ACC112 (cell line): Measurements from ENCODE around the gene STX3.
"Not testable (repeated sequence)": the region's sequence is repeated elsewhere in the genome, so short reads cannot be mapped to it uniquely, and the experiment has no call there.

ENCODE experiments used
- H2AFZ ChIP-seq: fragments of 200-600 bp; sonication (generic); one replicate; pipeline ENCODE4 v1.6.0; 2017; ENCODE audit warnings: antibody characterized with exemption, low read length; ENCODE audit not compliant: unreplicated experiment
- H3K27ac ChIP-seq: fragments of 200-600 bp; sonication (generic); 2 replicates; pipeline ENCODE4 v1.5.1; 2014; ENCODE audit warnings: low read depth, mild to moderate bottlenecking, antibody characterized with exemption, low read length, moderate library complexity
- H3K27me3 ChIP-seq: fragments of 200-600 bp; sonication (generic); 2 replicates; pipeline ENCODE4 v1.6.1; 2014; ENCODE audit warnings: mild to moderate bottlenecking, antibody characterized with exemption, low read length, moderate library complexity, mixed read lengths; ENCODE audit not compliant: insufficient read depth
- H3K36me3 ChIP-seq: fragments of 200-600 bp; sonication (generic); 2 replicates; pipeline ENCODE4 v1.6.1; 2016; ENCODE audit warnings: mild to moderate bottlenecking, antibody characterized with exemption, low read length, moderate library complexity, mixed read lengths; ENCODE audit not compliant: insufficient read depth
- H3K4me1 ChIP-seq: fragments of 200-600 bp; sonication (generic); one replicate; pipeline ENCODE4 v1.6.1; 2016; ENCODE audit warnings: low read length, mixed read lengths; ENCODE audit not compliant: insufficient read depth, unreplicated experiment, control insufficient read depth
- H3K4me3 ChIP-seq: fragments of 200-600 bp; sonication (generic); 2 replicates; pipeline ENCODE4 v1.5.1; 2014; ENCODE audit warnings: mild to moderate bottlenecking, low read depth, low read length
- H3K79me2 ChIP-seq: fragments of 200-600 bp; sonication (generic); one replicate; pipeline ENCODE4 v1.6.0; 2016; ENCODE audit warnings: low read length; ENCODE audit not compliant: control insufficient read depth, unreplicated experiment, insufficient read depth

STX3 gene

DNA sequence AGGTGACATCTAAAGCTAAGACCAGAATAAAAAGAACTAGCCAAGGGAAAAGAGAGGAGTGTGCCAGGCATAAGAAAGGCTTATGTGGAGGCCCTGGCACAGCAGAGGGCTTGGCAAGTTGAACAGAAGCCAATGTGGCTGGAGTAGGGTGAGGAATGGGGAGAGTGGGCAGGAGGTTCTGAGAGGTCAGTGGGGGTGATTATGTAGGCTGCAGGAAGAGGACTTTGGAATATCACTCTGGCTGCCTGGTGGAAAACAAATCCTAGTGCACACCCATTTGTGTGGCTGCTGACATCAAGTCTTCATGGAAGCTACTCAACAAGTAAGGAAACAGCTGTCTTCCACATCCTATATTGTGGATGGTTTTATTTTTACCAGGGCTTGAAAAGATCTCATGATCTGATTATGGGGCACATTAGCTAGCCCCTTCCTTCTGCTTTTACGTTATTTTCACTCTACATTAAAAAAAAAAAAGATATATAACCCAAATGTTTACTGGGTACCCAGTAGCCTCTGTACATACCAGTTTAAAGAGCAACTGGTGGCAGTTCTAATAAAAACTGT, 52.0 kb downstream of the STX3 start:
- peaks cover 12% of the 10 kb centered on the region for H3K79me2 ChIP-seq
- H3K4me3 ChIP-seq, result no peak overlapping the region
- H3K36me3 ChIP-seq, result peaks cover 10% of the 10 kb centered on the region; the same call in 1 of the 2 replicates
- peaks cover 7% of the 10 kb centered on the region for H3K4me1 ChIP-seq
- H2AFZ ChIP-seq, result no peak overlapping the region
- H3K27me3 ChIP-seq, result no peaks in the 10 kb centered on the region
- H3K27ac ChIP-seq, result no peak overlapping the region

DNA sequence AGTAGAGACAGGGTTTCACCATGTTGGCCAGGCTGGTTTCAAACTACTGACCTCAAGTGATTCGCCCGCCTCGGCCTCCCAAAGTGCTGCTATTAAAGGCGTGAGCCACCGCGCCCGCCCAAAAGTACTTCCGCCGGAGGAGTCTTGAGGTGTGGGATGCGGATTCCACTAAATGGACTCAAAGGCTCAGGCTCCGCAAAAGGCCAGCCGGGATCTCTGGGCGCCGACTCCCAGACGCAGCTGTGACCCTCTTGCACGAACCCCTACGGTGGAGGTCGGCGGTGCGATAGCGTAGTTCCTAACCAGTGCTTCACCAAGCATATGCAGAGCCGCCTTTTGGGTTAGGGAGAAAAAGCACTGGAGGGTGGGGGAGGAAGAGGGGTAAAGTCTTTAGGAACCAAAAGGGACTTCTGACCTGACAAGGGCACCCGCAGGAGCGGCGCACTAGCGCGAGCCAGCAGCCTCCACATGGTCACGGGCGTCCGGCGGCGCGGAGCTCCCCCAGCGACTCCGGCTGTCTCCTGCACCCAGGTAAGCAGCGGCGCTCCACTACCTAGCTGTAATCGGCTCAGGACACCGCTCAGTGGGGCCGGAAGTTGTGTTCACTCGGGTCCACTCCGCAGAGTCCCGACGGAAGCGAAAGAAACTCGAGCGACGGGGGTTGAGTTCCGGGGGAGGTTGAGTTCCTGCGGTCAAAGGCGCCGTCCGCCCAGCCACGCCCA, 55.2 kb downstream of the STX3 start, which contains the start of gene MRPL16:
Gene MRPL16, minus strand, starts transcription at position 590 of the 722 bp plus-strand sequence. Its CDS starts 120 bp downstream, at position 470.
- peaks cover 12% of the 10 kb centered on the region for H3K79me2 ChIP-seq
- peak within 1 kb of the TSS; percentile 98 for H2AFZ ChIP-seq
- H3K4me3 ChIP-seq, result peak within 1 kb of the TSS; percentile 98
- H3K27ac ChIP-seq, result no peak within 1 kb of the TSS
- peaks cover 5% of the 10 kb centered on the region for H3K4me1 ChIP-seq
- H3K27me3 ChIP-seq, result no peaks in the 10 kb centered on the region
- H3K36me3 ChIP-seq, result peaks cover 10% of the 10 kb centered on the region; the same call in 1 of the 2 replicates

DNA sequence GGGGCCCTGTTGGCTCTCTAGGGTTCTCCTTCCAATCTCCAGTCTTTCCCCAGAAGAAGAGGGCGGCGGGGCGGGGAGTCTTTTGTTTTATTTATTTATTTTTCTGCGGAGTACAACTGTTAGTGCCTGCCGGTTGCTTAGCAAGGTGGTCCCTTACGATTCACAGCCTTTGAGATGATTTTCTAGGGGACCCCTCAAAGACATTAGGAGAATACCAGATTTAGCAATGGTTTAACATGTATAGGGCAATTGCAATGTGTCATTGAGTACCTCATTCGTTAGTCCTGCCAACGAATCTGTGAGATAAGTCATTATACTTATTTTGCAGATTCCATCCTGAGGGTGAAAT, 55.7 kb downstream of the STX3 start:
- Histone ChIP-seq H3K36me3 (0 out of 2 replicates have a peak, but pooled peaks cover 4% of the 10 kb centered on the region), H3K27ac (no peak overlapping the region), H3K27me3 (no peaks in the 10 kb centered on the region), H3K4me1 (peaks cover 5% of the 10 kb centered on the region), H2AFZ (peak overlapping the region; percentile 98), H3K4me3 (peak overlapping the region; percentile 98), H3K79me2 (peaks cover 12% of the 10 kb centered on the region)

DNA sequence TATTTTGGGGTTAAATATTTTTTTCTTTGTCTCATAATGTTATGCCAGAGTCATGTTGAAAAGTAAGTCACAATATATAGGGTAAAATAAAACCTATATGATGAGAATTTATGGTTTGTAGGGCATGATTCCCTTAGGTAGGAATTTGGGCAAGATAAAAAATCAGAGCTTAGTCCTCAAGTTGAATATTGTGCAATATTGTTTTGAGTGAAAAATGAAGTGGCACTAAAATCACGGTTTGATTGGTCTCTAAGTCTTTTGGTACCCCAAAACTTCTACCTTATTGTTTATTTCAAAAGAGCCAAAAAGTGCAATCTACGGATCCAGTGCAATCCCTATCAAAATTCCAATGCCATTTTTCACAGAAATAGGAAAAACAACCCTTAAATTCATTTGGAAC, 57.0 kb downstream of the STX3 start:
- no peaks in the 10 kb centered on the region for H3K27me3 ChIP-seq
- no peak overlapping the region for H3K4me3 ChIP-seq
- H3K27ac ChIP-seq, result no peak overlapping the region
- H3K36me3 ChIP-seq, result no peaks in the 10 kb centered on the region
- H2AFZ ChIP-seq, result no peak overlapping the region
- H3K4me1 ChIP-seq, result peaks cover 5% of the 10 kb centered on the region
- H3K79me2 ChIP-seq, result peaks cover 12% of the 10 kb centered on the region

DNA sequence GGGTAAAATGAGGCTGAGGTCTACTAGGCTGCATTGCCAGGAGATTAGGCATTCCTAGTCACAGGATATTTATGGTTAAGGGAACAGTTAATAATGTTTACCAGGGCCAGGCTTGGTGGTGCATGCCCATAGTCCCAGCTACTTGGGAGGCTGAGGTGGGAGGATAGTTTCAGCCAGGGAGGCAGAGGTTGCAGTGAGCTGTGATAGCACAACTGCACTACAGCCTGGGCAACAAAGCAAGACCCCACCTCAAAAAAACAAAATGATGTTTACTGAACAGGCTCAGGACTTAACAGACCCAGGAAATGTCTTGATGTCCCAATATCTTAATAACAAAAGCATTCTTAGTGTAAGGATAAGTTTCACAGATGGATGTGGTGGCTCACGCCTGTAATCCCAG, 58.2 kb downstream of the STX3 start:
- H3K4me1 ChIP-seq, result peaks cover 5% of the 10 kb centered on the region
- no peak overlapping the region for H3K4me3 ChIP-seq

DNA sequence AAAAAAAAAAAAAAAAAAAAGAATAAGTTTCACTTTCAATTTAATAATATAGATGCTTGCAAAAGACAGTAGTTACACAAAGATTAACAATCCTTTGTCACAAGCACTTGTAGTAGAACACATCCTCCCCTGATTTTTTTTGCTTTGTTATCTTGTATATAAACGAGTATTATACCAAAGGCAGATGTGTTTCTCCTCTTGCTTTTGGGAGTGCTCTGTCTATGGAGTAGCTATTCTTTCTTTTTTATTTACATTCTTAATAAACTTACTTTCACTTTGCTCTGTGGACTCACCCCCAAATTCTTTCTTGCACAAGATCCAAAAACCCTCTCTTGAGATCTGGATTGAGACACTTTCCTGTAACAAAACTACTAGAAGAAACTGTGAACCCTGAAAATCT, 58.8 kb downstream of the STX3 start:
- no peaks in the 10 kb centered on the region for H3K36me3 ChIP-seq
- H3K4me1 ChIP-seq, result peaks cover 5% of the 10 kb centered on the region
- H3K79me2 ChIP-seq, result peaks cover 12% of the 10 kb centered on the region
- H3K27ac ChIP-seq, result no peak overlapping the region
- peak overlapping the region; percentile 61 for H2AFZ ChIP-seq
- H3K27me3 ChIP-seq, result 0 out of 2 replicates have a peak, but pooled peaks cover 8% of the 10 kb centered on the region
- H3K4me3 ChIP-seq, result peak overlapping the region; percentile 19

More for the DNA sequence above, 58.2 kb downstream of the STX3 start:
- Histone ChIP-seq H3K27ac (no peak overlapping the region), H3K79me2 (peaks cover 12% of the 10 kb centered on the region), H3K27me3 (0 out of 2 replicates have a peak, but pooled peaks cover 6% of the 10 kb centered on the region), H2AFZ (no peak overlapping the region), H3K36me3 (no peaks in the 10 kb centered on the region)

DNA sequence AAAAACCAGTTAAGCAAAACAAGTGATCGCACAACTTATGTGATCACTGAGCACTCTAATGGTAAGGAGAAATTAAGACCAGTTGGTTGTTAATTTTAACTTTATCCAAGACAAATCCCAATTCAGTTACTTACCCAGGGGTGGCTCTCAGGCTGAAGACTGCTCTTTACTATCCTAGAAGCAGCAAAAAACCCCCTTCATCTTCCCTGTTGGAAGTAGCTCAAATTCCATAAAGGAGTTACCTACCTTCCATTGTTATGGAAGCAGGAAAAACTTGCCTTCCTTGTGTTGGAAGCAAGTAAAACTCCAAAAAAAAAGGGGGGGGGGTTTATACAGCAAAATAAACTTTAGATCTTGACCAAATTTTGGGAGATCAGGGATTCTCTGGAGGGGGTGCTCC, 60.6 kb downstream of the STX3 start:
- Histone ChIP-seq H2AFZ (no peak overlapping the region), H3K27ac (no peak overlapping the region), H3K4me1 (no peaks in the 10 kb centered on the region)

DNA sequence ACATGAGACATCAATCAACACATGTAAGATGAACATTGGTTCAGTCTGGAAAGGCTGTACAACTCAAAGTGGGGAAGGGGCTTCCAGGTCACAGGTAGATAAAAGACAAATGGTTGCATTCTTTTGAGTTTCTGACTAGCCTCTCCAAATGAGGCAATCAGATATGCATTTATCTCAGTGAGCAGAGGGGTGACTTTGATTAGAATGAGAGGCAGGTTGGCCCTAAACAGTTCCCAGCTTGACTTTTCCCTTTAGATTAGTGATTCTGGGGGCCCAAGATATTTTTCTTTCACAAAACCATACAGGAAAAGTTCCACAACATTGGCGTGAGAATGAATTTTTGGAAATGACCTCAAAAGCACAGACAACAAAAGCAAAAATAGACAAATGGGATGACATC, 61.3 kb downstream of the STX3 start:
- H3K27me3 ChIP-seq, H3K4me1 ChIP-seq, H3K4me3 ChIP-seq, H2AFZ ChIP-seq, H3K79me2 ChIP-seq, H3K36me3 ChIP-seq, H3K27ac ChIP-seq: not testable (repeated sequence)

More for the DNA sequence above, 60.6 kb downstream of the STX3 start:
- Histone ChIP-seq H3K4me3 (no peak overlapping the region), H3K36me3 (no peaks in the 10 kb centered on the region), H3K27me3 (0 out of 2 replicates have a peak, but pooled peaks cover 8% of the 10 kb centered on the region), H3K79me2 (no peaks in the 10 kb centered on the region)

DNA sequence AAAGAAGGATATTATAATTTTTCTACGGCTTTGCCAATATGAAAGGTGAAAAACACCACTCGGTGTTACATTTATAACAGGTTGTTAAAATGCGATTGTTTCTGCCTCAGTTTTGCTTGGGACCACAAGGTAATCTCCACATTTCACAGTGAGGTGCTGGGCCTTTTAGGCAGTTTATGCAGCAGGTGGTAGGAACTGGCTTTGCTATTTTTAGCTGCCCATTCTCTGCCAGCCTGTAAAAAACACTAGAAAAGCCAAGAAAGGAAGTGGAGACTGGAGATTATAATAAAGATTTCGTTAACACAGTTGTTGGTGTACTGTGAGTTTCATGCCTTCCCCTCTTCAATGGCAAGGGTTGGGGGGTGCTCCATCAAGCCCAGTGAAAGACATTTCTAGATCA, 63.4 kb downstream of the STX3 start:
- Histone ChIP-seq H3K27ac (no peak overlapping the region), H3K4me1 (no peaks in the 10 kb centered on the region), H3K79me2 (no peaks in the 10 kb centered on the region), H3K36me3 (no peaks in the 10 kb centered on the region), H3K27me3 (0 out of 2 replicates have a peak, but pooled peaks cover 8% of the 10 kb centered on the region), H2AFZ (no peak overlapping the region), H3K4me3 (no peak overlapping the region)

DNA sequence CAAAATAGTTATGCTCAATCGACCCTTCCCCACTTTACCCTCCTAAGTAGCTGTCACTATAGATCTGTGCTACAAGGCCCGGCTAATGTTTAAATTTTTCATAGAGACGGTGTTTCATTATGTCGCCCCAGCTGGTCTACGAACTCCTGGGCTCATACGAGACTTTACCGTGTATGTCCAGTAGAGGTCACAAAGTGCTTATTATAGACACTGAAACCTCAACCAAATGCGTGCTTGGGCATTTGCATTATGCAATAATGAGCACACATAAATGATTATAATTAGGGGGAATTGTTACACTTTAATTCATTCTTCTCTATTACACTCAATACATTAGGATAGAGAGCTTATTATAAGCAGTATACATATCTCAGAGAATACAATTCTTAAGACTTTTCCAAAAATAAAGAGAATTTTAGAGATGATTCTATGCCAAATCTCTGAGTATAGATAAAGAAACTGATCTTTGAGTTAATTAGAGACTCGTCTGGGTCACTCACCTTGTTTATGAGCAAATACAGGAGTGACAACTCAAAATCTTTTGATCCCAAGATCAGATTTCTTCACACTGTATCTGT, 67.9 kb downstream of the STX3 start:
- H3K27me3 ChIP-seq, result 0 out of 2 replicates have a peak, but pooled peaks cover 5% of the 10 kb centered on the region
- no peaks in the 10 kb centered on the region for H3K79me2 ChIP-seq
- H2AFZ ChIP-seq, result no peak overlapping the region
- H3K4me3 ChIP-seq, result no peak overlapping the region
- no peak overlapping the region for H3K27ac ChIP-seq
- no peaks in the 10 kb centered on the region for H3K36me3 ChIP-seq
- no peaks in the 10 kb centered on the region for H3K4me1 ChIP-seq
